Measurements from ENCODE around the gene RCOR1. TPM values are rescaled to one million over a fixed set of nuclear protein-coding genes. Genes with fewer than 3 reads are reported as not detected.
A peak's percentile ranks its signal among the peaks of the same experiment; 100 is the strongest.

Gene RCOR1
- total and polyA plus RNA-seq, 2 of the 8 experiments (the other 6 are each of a cell fraction or from before 2014, with no cell fraction given): 12.3 to 26.3 TPM

DNA sequence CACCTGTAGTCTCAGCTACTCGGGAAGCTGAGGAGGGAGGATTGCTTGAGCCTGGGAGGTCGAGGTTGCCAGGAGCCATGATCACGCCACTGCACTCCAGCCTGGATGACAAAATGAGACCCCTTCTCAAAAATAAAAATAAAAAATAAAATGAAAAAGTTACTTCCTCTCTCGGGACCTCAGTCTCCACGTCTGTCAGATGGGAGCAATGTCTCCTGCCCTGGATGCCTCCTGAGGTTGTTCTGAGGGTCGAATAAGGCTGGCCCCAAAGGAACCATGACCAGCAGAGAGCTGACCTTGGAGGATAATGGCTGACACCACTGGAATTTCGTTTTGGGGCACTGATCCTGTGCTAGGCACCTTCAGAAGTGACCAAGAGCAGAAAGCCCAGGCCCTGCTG, 13.6 kb upstream of the RCOR1 start:
- peak overlapping the region; percentile 14; the same call in 1 of the 2 replicates for H4K8ac ChIP-seq (ENCODE audit: extremely low read depth, insufficient read depth, low read length)
- 82% methylated on average over 7 of the region's 7 CpGs; no CpG with 5 or more reads in 1 of the 2 experiments for WGBS, 2 experiments (ENCODE audit: extremely low coverage in 1 of 2, insufficient coverage in 1 of 2, insufficient read length in 1 of 2, insufficient replicate concordance in 2 of 2, low coverage in 1 of 2, low lambda C conversion rate in 2 of 2, missing lambda C conversion rate in 1 of 2)
- H2BK15ac ChIP-seq (ENCODE audit: low read length): no peak overlapping the region
- no peak overlapping the region for H3K27ac ChIP-seq (ENCODE audit: low read depth, low read length)
- H3K79me1 ChIP-seq (ENCODE audit: low read depth, low read length): no peaks in the 10 kb centered on the region
- no peak overlapping the region for H4K5ac ChIP-seq (ENCODE audit: insufficient read length, low read depth, low read length)
- no peak overlapping the region for H2BK120ac ChIP-seq (replicated peaks; ENCODE audit: low read depth, low read length)
- no peak overlapping the region for H3K4ac ChIP-seq (replicated peaks; ENCODE audit: insufficient read length, low read depth, low read length)
- no peak overlapping the region for H2BK12ac ChIP-seq (ENCODE audit: low read depth, low read length)
- DNase-seq (ENCODE audit: low read depth in 1 of 2, low spot score in 2 of 2) (no peak), FAIRE-seq (no peak)
- no peaks in the 10 kb centered on the region for H3K36me3 ChIP-seq (ENCODE audit: control insufficient read depth in 2 of 4, insufficient read depth in 4 of 4, low read length in 3 of 4)
- H4K91ac ChIP-seq (replicated peaks; ENCODE audit: insufficient read length, low read length): no peak overlapping the region
- H3K14ac ChIP-seq (ENCODE audit: insufficient read length): no peak overlapping the region
- no peak overlapping the region for H3K56ac ChIP-seq (replicated peaks; ENCODE audit: insufficient read length, low read depth, low read length)
- no peak overlapping the region for H2AFZ ChIP-seq (ENCODE audit: low read length)
- H3K79me2 ChIP-seq (ENCODE audit: control insufficient read depth in 1 of 2, insufficient read depth in 2 of 2, low read length in 2 of 2): no peaks in the 10 kb centered on the region
- H2AK5ac ChIP-seq (ENCODE audit: low read depth, low read length): no peak overlapping the region
- H4K20me1 ChIP-seq (replicated peaks in 1 of 2; ENCODE audit: control insufficient read depth in 1 of 2, insufficient read depth in 2 of 2, low read length in 2 of 2): no peaks in the 10 kb centered on the region
- H2BK5ac ChIP-seq (ENCODE audit: low read depth, low read length): no peak overlapping the region
- H3K4me1 ChIP-seq (replicated peaks in 1 of 4; ENCODE audit: control insufficient read depth in 3 of 4, insufficient read depth in 4 of 4, low read length in 3 of 4): peaks cover 0 to 4% (median 1%) of the 10 kb centered on the region in 4 experiments; a peak in 2 of 7 replicates
- no peak overlapping the region for H3K23ac ChIP-seq (ENCODE audit: insufficient read length)
- ChIA-PET POLR2A (ENCODE audit: partially characterized antibody) (interaction anchor here (1.2 kb wide), 1 partner anchor 15 kb away, joined by 3 read pairs; no protein-coding TSS in a partner anchor), CTCF (ENCODE audit: partially characterized antibody) (interaction anchor here (0.5 to 2.6 kb wide), 4 partner anchors 9 to 1560 kb away, joined by 3 to 8 read pairs (median 3); no protein-coding TSS in a partner anchor)
- H2BK20ac ChIP-seq (ENCODE audit: low read length): no peak overlapping the region
- TF ChIP-seq MAX (IDR thresholded peaks at IDR 0.05) (no peak), SIX5 (IDR thresholded peaks at IDR 0.05; ENCODE audit: low read depth, low read length) (no peak), CBX8 (IDR thresholded peaks at IDR 0.05; ENCODE audit: borderline replicate concordance, low read depth, low read length) (no peak), KDM4A (IDR thresholded peaks at IDR 0.05; ENCODE audit: low read depth, low read length, severe bottlenecking) (no peak), KDM5A (IDR thresholded peaks at IDR 0.05; ENCODE audit: low read length) (no peak), NANOG (IDR thresholded peaks at IDR 0.05; ENCODE audit: insufficient read depth, low read depth, low read length, poor library complexity, severe bottlenecking) (no peak), CHD1 (IDR thresholded peaks at IDR 0.05; ENCODE audit: low read depth, low read length) (no peak)
- no peak overlapping the region for H3K4me3 ChIP-seq (ENCODE audit: extremely low read depth in 1 of 4, insufficient read depth in 2 of 4, low read depth in 3 of 4, low read length in 4 of 4)
- no peaks in the 10 kb centered on the region for H3K9me3 ChIP-seq (ENCODE audit: insufficient read depth in 2 of 2, low read depth in 1 of 2, low read length in 1 of 2)
- H3K27me3 ChIP-seq (replicated peaks in 1 of 4; ENCODE audit: control insufficient read depth in 3 of 4, extremely low read depth in 1 of 4, insufficient read depth in 3 of 4, low read length in 3 of 4): no peaks in the 10 kb centered on the region
- no peak overlapping the region for H3K9ac ChIP-seq (replicated peaks in 1 of 4; ENCODE audit: extremely low read depth in 1 of 4, low read depth in 3 of 4, low read length in 3 of 4)
- H3K4me2 ChIP-seq (ENCODE audit: insufficient read depth in 1 of 2, low read depth in 2 of 2, low read length in 2 of 2): no peak overlapping the region
- H3K23me2 ChIP-seq (ENCODE audit: low read depth, low read length): no peaks in the 10 kb centered on the region
- no peak overlapping the region for H3K18ac ChIP-seq (ENCODE audit: extremely low read depth, low read length)
